GM12872 (cell line): ENCODE results near the gene SPATA31C1.
A peak's percentile ranks its signal among the peaks of the same experiment; 100 is the strongest.

Experiments used
- TF ChIP-seq, protein P1 (sequence below): IDR thresholded peaks from 3 replicates; pipeline ENCODE4 v1.5.1; 2011; ENCODE audit warnings: low read depth, mild to moderate bottlenecking, low read length, moderate library complexity; ENCODE audit not compliant: insufficient read depth

The SPATA31C1 gene

DNA sequence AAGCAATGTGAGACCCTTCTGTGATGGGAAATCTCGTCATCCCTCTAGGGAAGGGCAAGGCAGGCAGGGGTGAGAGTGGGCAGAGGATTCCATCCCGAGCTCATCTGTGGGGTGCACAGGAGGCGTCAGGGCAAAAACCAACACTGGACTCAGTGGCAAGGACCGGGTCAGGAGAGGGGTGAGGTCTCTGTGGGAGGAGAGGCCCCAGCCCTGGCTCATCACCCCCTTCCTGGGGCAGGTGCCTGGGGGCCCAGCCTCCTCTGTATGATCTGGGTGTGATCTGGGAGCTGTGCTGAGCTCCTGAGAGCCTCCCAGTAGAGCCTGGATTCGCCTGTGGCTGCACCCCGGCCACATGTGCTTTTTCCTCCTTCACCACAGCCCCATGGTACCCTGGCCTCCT lies 34.5 kb upstream of the SPATA31C1 start:
- TF ChIP-seq, protein P1, sequence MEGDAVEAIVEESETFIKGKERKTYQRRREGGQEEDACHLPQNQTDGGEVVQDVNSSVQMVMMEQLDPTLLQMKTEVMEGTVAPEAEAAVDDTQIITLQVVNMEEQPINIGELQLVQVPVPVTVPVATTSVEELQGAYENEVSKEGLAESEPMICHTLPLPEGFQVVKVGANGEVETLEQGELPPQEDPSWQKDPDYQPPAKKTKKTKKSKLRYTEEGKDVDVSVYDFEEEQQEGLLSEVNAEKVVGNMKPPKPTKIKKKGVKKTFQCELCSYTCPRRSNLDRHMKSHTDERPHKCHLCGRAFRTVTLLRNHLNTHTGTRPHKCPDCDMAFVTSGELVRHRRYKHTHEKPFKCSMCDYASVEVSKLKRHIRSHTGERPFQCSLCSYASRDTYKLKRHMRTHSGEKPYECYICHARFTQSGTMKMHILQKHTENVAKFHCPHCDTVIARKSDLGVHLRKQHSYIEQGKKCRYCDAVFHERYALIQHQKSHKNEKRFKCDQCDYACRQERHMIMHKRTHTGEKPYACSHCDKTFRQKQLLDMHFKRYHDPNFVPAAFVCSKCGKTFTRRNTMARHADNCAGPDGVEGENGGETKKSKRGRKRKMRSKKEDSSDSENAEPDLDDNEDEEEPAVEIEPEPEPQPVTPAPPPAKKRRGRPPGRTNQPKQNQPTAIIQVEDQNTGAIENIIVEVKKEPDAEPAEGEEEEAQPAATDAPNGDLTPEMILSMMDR: no peak

DNA sequence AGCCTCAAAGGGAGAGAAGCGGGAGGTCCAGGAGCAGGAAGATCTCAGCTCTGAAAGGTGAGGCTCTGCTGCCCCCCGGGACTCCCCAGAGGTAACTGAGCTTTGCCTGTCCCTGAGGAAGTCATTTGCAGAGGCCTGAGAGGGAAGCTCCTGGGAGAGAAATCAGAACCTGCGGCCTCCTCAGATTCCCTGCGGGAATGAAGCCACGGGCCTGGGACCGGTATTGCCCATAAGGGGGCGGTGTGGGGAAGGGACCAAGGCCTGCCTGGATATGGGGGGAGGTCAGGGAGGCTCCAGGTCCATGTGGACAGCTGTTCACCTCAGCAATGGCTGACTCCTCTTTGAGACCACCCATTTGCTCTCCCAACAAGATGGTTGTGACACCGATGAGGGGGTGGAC lies 33.8 kb upstream of the SPATA31C1 start:
- TF ChIP-seq, protein P1: 0 out of 3 replicates have a peak, but pooled peaks have one; percentile 19

DNA sequence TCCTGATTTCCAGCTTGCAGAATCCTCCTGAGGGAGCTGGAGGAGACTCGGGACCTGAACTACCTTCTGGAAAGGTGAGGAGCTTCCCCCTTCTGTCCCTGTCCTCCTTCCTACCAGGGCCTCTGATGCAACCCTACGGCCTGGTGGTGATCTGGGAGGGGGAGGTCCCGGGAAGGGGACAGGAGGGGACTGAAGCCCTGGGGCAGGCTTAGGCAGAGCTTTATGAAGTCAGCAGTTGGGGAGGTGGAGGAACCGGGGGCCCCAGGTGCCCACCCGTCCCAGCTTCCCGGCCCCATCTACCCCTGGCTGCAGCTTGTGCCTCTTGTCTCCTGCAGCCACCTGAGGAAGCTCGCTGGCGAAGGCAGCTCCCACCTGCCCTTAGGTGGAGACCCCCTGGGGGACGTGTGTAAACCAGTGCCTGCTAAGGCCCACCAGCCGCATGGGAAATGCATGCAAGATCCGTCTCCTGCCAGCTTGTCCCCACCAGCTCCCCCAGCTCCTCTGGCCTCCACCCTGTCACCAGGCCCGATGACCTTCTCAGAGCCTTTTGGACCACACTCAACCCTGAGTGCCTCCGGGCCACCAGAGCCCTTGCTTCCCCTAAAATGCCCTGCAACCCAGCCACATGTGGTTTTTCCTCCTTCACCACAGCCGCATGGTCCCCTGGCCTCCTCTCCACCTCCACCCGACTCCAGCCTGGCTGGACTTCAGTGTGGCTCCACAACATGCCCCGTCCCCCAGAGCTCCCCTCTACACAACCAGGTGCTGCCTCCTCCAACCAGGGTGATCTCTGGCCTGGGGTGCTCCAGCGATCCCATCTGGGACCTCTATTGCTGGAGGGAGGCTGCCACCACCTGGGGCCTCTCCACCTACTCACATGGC lies 32.9 kb upstream of the SPATA31C1 start:
- TF ChIP-seq, protein P1: no peak

- TF ChIP-seq, protein P1: no peak
Measured at GRCh38 chr9:87885484-87886189, 32.1 kb upstream of the SPATA31C1 start.

DNA sequence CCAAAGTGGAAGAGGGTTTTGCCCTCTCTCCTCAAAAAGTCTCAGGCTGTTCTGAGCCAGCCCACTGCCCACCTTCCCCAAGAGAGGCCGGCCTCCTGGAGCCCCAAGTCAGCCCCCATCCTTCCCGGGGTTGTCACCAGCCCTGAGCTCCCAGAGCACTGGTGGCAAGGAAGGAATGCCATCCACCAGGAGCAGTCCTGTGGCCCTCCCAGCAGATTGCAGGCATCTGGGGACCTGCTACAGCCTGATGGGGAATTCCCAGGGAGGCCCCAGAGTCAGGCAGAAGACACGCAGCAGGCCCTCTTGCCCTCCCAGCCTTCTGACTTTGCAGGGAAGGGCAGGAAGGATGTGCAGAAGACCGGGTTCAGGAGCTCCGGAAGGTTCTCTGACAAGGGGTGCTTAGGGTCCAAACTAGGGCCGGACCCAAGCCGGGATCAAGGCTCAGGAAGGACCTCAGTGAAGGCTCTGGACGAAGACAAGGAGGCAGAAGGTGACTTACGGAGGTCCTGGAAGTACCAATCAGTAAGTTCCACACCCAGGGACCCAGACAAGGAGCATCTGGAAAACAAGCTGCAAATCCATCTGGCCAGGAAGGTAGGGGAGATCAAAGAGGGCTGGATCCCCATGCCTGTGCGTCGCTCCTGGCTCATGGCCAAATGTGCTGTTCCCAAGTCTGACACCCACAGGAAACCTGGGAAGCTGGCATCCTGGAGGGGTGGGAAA lies 31.4 kb upstream of the SPATA31C1 start:
- TF ChIP-seq, protein P1: no peak

GRCh38 chr9:87886933-87887505 lies 30.7 kb upstream of the SPATA31C1 start:
- TF ChIP-seq, protein P1: no peak
